GM19238 (cell line): Measurements from ENCODE around the gene PRPF39.
"Not testable (repeated sequence)": the region's sequence is repeated elsewhere in the genome, so short reads cannot be mapped to it uniquely, and the experiment has no call there.

Experiments
- DNase-seq: peaks from one replicate; pipeline ENCODE4 v3.0.0; 2011; ENCODE audit warnings: low spot score; ENCODE audit not compliant: insufficient read length

The PRPF39 gene

GRCh38 chr14:45080416-45080968, 3.4 kb upstream of the PRPF39 start:
- DNase-seq, result not testable (repeated sequence)

DNA sequence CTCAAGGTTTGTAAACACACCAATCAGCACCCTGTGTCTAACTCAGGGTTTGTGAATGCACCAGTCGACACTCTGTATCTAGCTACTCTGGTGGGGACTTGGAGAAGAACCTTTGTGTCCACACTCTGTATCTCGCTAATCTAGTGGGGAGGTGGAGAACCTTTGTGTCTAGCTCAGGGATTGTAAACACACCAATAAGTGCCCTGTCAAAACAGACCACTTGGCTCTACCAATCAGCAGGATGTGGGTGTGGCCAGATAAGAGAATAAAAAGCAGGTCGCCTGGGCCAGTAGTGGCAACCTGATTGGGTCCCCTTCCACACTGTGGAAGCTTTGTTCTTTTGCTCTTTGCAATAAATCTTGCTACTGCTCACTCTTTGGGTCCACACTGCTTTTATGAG, 2.8 kb upstream of the PRPF39 start:
- DNase-seq, result not testable (repeated sequence)

DNA sequence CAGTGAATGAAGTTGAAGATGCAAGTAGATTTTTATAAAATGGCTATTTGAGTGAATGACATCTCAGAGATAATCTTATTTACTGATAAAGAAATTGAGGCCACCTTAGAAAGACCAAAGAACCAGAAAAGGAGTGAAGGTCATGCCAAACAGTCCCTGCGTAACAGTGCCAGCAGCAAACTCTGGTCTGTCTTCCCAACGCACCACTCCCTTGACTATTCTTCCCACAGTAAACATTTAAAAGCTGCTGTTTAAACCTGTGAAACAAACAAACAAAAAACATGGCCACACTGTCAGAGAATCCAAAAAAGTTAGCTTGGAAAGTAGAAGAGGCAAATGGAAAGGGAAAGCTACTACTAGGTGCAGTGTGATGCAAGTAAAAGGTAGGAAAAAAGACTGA, 1.5 kb upstream of the PRPF39 start:
- no peak for DNase-seq

DNA sequence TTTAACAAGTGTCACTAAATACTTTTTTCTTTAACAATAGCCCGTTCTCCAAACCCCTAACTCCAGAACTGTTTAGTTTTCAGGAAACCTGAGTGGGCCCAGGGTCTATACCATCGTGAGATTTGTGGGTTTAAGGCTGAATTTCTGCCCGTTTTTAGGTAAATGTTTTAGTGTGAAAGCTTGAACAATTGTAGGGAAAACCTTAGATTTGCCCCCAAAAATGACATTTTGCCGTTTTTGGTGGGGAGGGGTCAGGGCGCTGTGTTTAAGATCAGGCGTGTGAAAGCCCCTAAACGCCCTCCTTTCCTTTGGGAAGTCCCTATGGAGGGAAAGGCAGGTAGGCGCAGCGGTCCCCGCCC, 320 bp upstream of the PRPF39 start:
- DNase-seq, result no peak

DNA sequence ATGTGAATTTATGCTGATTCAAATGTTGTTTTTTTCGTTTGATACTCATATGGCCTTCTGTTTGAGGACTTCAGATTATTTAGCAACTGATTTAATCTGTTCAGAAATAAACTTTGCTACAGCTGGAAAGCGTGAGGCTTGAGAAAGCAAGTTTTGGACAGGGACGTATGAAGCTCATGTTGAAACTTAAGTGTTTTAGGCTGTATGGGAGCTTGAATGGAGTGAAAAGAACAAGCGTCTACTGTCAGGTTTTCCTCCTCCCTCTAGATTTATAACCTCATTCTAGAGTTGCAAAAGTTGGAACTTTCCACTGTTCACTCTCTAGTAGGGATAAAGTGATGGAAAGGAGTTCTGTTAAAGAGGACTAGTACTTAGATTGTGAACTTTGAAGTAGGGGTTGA, 1.0 kb downstream of the PRPF39 start:
- DNase-seq, result no peak

DNA sequence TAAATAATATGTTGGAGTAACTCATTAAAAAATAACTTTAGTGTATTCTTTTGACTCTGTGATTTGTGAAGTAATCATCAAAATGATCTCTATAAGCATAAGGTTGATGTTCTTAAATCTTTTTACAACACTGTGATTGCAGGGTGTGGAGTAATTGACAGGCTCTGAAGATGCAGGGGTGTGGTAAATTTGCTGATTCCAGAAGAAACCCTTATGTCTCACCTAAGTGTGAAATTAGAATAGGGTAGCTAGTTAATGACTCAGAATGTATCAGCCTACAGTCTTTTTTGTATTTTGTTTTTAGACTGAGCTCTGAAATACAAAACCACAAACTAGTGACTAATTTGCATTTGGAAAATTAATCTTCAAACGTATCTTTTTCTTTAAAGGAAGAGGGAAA, 5.9 kb downstream of the PRPF39 start:
- DNase-seq, result no peak

GRCh38 chr14:45091710-45092109, 7.8 kb downstream of the PRPF39 start:
- DNase-seq, result no peak

DNA sequence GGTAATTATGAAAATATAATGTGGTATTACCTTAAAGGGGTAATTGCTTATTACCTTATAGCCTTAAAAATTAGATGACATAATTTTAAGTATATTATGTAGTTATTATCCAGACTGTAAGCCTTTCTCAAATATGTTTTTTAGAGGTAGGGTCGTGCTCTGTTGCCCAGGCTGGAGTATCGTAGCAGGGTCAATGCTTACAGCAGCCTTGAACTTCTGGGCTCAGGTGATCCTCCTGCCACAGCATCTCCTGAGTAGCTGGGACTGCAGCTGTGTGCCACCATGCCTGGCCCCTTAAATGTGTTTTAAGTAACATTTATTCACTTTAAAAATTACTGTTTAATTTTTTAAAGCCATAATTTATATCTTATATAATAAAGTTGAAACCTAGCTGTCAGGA, 10.4 kb downstream of the PRPF39 start:
- DNase-seq, result no peak

DNA sequence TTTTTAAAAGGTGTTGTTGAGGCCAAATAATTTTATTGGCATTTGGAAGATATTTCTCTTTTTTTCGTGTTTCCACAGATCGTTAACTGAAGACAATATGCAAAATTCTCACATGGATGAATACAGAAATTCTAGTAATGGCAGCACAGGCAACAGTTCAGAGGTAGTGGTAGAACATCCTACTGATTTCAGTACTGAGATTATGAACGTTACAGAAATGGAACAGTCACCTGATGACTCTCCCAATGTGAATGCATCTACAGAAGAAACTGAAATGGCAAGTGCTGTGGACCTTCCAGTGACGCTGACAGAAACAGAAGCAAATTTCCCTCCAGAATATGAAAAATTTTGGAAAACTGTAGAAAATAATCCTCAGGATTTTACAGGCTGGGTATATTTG, 11.2 kb downstream of the PRPF39 start:
- DNase-seq, result no peak

DNA sequence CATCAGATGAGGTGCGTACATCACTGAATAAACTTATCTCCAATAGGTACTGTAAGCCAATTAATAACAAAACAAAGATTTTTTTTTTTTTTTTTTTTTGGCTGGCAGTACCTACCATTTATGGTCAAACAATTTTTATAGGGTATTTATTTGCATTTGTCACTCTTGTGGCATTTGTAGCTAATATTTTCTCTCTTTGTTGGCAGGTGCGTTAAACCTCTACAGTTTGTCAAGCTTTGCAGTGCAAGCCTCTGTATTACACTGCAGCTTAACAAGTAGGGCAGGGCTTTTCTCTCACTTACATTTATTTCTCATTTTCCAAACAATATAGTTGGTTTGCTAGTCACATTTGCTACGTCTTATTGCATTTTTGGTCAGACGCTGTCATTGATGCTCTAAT, 12.3 kb downstream of the PRPF39 start:
- DNase-seq, result no peak

- no peak for DNase-seq
These were observed 19.9 kb downstream of the PRPF39 start for GRCh38 chr14:45103806-45104205.

DNA sequence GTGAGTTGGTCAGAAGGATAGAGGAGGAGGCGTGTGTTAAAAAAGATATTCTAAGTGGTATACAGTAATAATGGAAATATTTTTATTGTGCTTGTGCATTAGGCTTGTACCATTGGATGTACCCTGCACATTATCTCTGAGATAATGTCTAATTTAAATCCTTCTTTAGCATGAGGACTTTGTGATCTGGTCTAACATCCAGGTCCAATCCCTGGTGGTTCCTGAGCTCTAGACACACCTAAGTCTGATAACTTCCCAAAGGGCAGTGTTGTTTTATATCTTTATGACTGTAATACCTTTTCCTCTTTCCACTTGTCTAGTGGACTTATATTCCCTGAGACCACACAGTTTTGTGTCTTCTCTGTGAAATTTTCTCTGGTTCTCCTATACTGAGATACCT, 20.6 kb downstream of the PRPF39 start:
- no peak for DNase-seq

DNA sequence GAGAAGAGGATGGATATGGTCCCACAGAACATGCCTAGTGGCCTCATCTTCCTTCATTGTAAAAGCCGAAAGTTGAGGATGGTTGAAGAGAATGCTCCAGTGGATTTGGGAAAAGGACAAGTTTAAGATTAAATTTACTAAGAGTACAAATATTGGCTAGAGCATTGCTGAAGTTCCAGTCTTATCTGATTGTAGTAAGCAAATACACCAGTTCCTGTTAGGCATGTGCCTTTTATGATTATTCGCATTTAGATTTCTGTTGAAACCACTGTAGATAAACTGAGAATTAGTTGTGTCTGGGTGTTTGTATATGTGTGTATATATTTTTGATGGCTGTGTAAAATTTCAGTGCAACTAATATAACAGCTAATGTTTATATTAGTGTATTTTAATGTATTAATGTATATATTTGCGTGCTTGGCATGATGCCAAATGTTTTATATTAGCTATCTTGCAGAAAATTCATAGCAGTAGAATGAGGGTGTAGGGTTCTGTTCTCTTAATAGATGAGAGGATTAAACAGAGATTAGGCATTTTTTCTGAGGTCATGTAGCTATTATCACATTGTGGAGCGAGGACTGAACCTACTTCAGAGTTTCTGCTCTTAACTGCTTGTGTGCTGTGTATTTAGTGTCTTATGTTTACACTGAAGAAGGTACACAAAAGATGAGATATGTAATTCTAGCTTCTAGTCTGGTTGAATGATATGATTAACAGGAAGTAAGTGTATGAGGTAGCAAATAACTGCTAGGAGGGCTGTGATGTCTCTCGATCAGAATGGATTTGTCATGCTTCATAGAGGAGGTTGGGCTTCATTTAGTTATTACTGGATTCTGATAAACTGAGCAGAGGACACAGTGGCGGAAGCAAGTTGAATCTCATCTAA, 29.2 kb downstream of the PRPF39 start:
- DNase-seq, result no peak

DNA sequence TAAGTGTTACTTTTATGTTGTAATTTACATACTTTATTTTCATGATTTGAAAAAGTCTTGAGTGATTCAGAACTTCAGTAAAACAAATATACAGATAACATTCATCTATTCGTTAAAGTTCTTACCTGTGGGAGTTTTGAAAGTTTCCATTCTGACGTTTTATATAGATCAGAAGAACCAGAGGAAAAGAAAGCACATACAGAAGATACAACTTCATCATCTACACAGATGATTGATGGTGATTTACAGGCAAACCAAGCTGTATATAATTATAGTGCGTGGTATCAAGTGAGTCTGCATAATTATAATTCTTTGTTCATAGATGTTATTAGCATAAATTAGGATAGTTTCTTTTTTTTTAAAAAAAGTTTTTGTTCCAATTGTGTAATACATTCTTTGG, 30.4 kb downstream of the PRPF39 start:
- DNase-seq, result no peak

DNA sequence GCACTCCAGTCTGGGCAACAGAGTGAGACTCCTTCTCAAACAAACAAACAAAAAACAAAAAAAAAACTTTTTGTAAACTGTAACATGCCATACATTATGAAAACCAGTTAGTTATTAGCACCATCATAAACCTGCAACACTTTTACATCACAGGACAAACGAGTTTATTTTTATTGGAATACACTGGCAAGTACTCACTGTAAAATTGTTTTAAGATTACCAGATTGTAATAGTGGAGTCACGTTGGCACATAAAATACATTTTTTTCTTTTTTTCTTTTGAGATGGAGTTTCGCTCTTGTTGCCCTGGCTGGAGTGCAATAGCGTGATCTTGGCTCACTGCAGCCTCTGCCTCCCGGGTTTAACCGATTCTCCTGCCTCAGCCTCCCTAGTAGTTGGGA, 34.7 kb downstream of the PRPF39 start:
- DNase-seq, result no peak

- no peak for DNase-seq
These were observed 36.2 kb downstream of the PRPF39 start for GRCh38 chr14:45120096-45120495.

DNA sequence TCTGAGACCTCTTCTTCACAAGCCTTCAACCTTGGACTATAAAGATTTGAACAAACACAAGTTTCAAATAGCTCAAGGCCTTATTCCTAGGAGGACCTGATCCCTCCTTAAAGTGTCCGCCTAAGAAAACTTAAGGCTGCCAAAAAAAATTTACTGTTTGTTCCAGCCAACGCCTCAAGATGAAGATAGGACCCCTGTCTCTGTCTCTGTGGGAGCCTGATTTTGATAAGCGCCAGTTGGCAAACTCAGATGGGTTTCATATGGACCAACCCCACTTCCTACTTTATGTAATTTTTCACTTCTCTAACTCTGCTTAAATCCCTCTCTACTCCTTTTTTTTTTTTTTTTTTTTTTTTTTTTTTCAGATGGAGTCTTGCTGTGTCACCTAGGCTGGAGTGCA, 39.4 kb downstream of the PRPF39 start:
- DNase-seq, result no peak

- no peak for DNase-seq
These were observed 41.8 kb downstream of the PRPF39 start for GRCh38 chr14:45125754-45126153.

- no peak for DNase-seq
These were observed 45.2 kb downstream of the PRPF39 start for GRCh38 chr14:45128963-45129629.

- DNase-seq, result no peak
These were observed 49.8 kb downstream of the PRPF39 start for GRCh38 chr14:45133683-45134050.

- peak; percentile 89 for DNase-seq
These were observed 50.4 kb downstream of the PRPF39 start, which contains the start of gene FKBP3 for GRCh38 chr14:45134051-45134958. Gene FKBP3, minus strand, starts transcription at chr14:45134481. Its CDS starts 25 bp downstream, at chr14:45134456.

- no peak for DNase-seq
These were observed 51.2 kb downstream of the PRPF39 start for GRCh38 chr14:45135156-45135555.
